K562 (cell line): ENCODE results near the gene SERPINH1. TPM values are rescaled to one million over a fixed set of nuclear protein-coding genes. Genes with fewer than 3 reads are reported as not detected.

Source experiments
- CUX1 ChIP-seq: fragments of 200-800 bp; sonication (Bioruptor generic); IDR thresholded peaks from 2 replicates; pipeline ENCODE4 v1.6.1; 2016; ENCODE audit warnings: missing genetic modification characterization, missing compliant biosample characterization
- FOSL1 ChIP-seq: fragments of 200-800 bp; sonication (Bioruptor generic); conservative IDR thresholded peaks from 2 replicates; pipeline ENCODE4 v1.6.1; 2016; ENCODE audit warnings: missing genetic modification characterization, missing compliant biosample characterization
- JUN ChIP-seq, 2 experiments: sonication (generic) in 1 of 2; formaldehyde crosslinking in 1 of 2; IDR thresholded peaks; 2 replicates each; pipeline versions ENCODE4 v1.6.1 to v1.8.0; 2012 to 2022; ENCODE audit warnings: borderline replicate concordance in 2 of 2, mild to moderate bottlenecking in 2 of 2, improper control_type of control experiment in 1 of 2, low read depth in 1 of 2, low read length in 1 of 2, missing genetic modification reagents in 1 of 2
- MAFF ChIP-seq: IDR thresholded peaks from 2 replicates; pipeline ENCODE4 v1.6.1; 2012; ENCODE audit warnings: low read length, improper control_type of control experiment
- MAZ ChIP-seq, 2 experiments: fragments of 450-650 bp in 1 of 2; sonication (generic) in 1 of 2; formaldehyde crosslinking; IDR thresholded peaks in 1 of 2; conservative IDR thresholded peaks in 1 of 2; 2 replicates each; pipeline versions ENCODE4 v1.4.0 to v1.5.0; 2020; ENCODE audit warnings: mild to moderate bottlenecking in 1 of 2, missing genetic modification reagents in 1 of 2
- MTA2 ChIP-seq: fragments of 450-650 bp; IDR thresholded peaks from 2 replicates; pipeline ENCODE4 v1.6.1; 2016; ENCODE audit warnings: low read depth
- NELFE ChIP-seq: IDR thresholded peaks from 2 replicates; pipeline ENCODE4 v1.6.1; 2011; ENCODE audit warnings: mild to moderate bottlenecking; ENCODE audit not compliant: insufficient read depth, insufficient read length
- NFRKB ChIP-seq: fragments of 450-650 bp; IDR thresholded peaks from 2 replicates; pipeline ENCODE4 v1.6.1; 2016; ENCODE audit warnings: low read depth
- NR2C2 ChIP-seq, 2 experiments: fragments of 200-800 bp in 1 of 2; sonication (Bioruptor generic) in 1 of 2; sonication (generic) in 1 of 2; formaldehyde crosslinking in 1 of 2; IDR thresholded peaks; 2 replicates each; pipeline versions ENCODE4 v1.6.1 to v1.8.0; 2016 to 2022; ENCODE audit warnings: mild to moderate bottlenecking in 1 of 2, missing compliant biosample characterization in 1 of 2, missing genetic modification characterization in 1 of 2, missing genetic modification reagents in 1 of 2
- NRF1 ChIP-seq, 2 experiments: fragments of 450-650 bp; IDR thresholded peaks in 1 of 2; conservative IDR thresholded peaks in 1 of 2; 2 replicates each; pipeline ENCODE4 v1.6.1; 2014; ENCODE audit warnings: mild to moderate bottlenecking in 2 of 2
- SIN3A ChIP-seq, 2 experiments: fragments of 150-350 bp in 1 of 2; IDR thresholded peaks; 2 replicates each; pipeline ENCODE4 v1.6.1; 2011 to 2016; ENCODE audit warnings: borderline replicate concordance in 2 of 2, low read depth in 2 of 2, low read length in 2 of 2, mild to moderate bottlenecking in 2 of 2, moderate library complexity in 2 of 2; ENCODE audit not compliant: control insufficient read depth in 1 of 2
- XRCC5 ChIP-seq: fragments of 200-400 bp; formaldehyde crosslinking; IDR thresholded peaks from 2 replicates; pipeline ENCODE4 v1.6.1; 2017; ENCODE audit warnings: low read depth, mild to moderate bottlenecking, low read length
- ZBTB1 ChIP-seq: sonication (generic); formaldehyde crosslinking; IDR thresholded peaks from 2 replicates; pipeline ENCODE4 v1.8.1; 2023; ENCODE audit warnings: missing genetic modification reagents, low read depth, mild to moderate bottlenecking, borderline replicate concordance
- ZHX1 ChIP-seq: fragments of 150-350 bp; conservative IDR thresholded peaks from 2 replicates; pipeline ENCODE4 v1.6.1; 2014; ENCODE audit warnings: low read length
- ZNF133 ChIP-seq: fragments of 250-450 bp; sonication (Bioruptor Pico); IDR thresholded peaks from 2 replicates; pipeline ENCODE4 v1.4.0; 2020; ENCODE audit warnings: mild to moderate bottlenecking
- ZNF695 ChIP-seq: fragments of 450-650 bp; formaldehyde crosslinking; IDR thresholded peaks from 2 replicates; pipeline ENCODE4 v1.4.0; 2020; ENCODE audit warnings: mild to moderate bottlenecking, moderate library complexity
- ZNF79 ChIP-seq: fragments of 250-450 bp; sonication (Bioruptor Pico); IDR thresholded peaks from 2 replicates; pipeline ENCODE4 v1.4.0; 2020; ENCODE audit warnings: low read depth, mild to moderate bottlenecking, moderate library complexity
- polyA plus RNA-seq, 8 experiments: library from polyadenylated mRNA; depleted of rRNA in 4 of 8; stranded (reverse) in 5 of 8; unstranded in 3 of 8; fragments of >200 nt; fragmentation: Nextera tagmentation in 2 of 8; fragmentation: Illumina TruSeq in 1 of 8; extraction: Ambion mirVana in 2 of 8; extraction: Trizol in 1 of 8; gene quantifications; 2 replicates each; pipeline versions ENCODE4 v1.2.1 to v1.2.3, GENCODE V29; 2011 to 2014; ENCODE audit warnings: inconsistent platforms in 1 of 8, missing spikeins in 1 of 8
- total RNA-seq, 7 experiments: library from RNA; depleted of rRNA in 6 of 7; stranded (reverse); fragments of >200 nt in 6 of 7; fragmentation: Illumina TruSeq in 2 of 7; extraction: Trizol in 2 of 7; gene quantifications; 2 replicates each; pipeline versions ENCODE4 v1.2.1 to v1.2.3, GENCODE V29; 2011 to 2021; ENCODE audit warnings: low replicate concordance in 1 of 7

The SERPINH1 gene
- total and polyA plus RNA-seq, 9 of the 15 experiments (the other 6 are each of a cell fraction or from before 2014, with no cell fraction given): 2.8 to 106 (median 67.9) TPM

- TF ChIP-seq JUN (IDR thresholded peaks at IDR 0.05; ENCODE audit: borderline replicate concordance, low read depth, low read length) (peak; percentile 67), JUN (CRISPR knock-in tag; IDR thresholded peaks at IDR 0.05; ENCODE audit: borderline replicate concordance) (peak; percentile 83; the same call in 1 of the 2 replicates), ZBTB1 (CRISPR knock-in tag) (0 out of 2 replicates have a peak, but pooled peaks have one; percentile 14), CUX1 (CRISPR knock-in tag) (peak; percentile 33; the same call in 1 of the 2 replicates), SIN3A (IDR thresholded peaks at IDR 0.05; ENCODE audit: borderline replicate concordance in 2 of 2, control insufficient read depth in 1 of 2, low read depth in 2 of 2, low read length in 2 of 2) (no peak), ZNF79 (CRISPR knock-in tag) (no peak), ZNF695 (CRISPR knock-in tag) (no peak), ZHX1 (no peak), MTA2 (no peak), NRF1 (conservative IDR thresholded peaks at IDR 0.05 in 1 of 2, IDR thresholded peaks at IDR 0.05 in 1 of 2) (0 out of 4 replicates have a peak, but pooled peaks of 1 of the 2 experiments have one; percentile 13), MAFF (0 out of 2 replicates have a peak, but pooled peaks have one; percentile 1), MAZ (CRISPR knock-in tag; conservative IDR thresholded peaks at IDR 0.05 in 1 of 2, IDR thresholded peaks at IDR 0.05 in 1 of 2) (0 out of 4 replicates have a peak, but pooled peaks of 1 of the 2 experiments have one; percentile 40), FOSL1 (tag) (peak; percentile 95), ZNF133 (CRISPR knock-in tag) (no peak), XRCC5 (no peak), NR2C2 (CRISPR knock-in tag; IDR thresholded peaks at IDR 0.05) (no peak), NR2C2 (tag; IDR thresholded peaks at IDR 0.05) (peak; percentile 66), NELFE (no peak), NFRKB (no peak; the same call in 1 of the 2 replicates)
Measured at GRCh38 chr11:75536786-75537641, 25.0 kb upstream of the SERPINH1 start (continued).
